ENCODE results near the gene CLDN1.

DNA sequence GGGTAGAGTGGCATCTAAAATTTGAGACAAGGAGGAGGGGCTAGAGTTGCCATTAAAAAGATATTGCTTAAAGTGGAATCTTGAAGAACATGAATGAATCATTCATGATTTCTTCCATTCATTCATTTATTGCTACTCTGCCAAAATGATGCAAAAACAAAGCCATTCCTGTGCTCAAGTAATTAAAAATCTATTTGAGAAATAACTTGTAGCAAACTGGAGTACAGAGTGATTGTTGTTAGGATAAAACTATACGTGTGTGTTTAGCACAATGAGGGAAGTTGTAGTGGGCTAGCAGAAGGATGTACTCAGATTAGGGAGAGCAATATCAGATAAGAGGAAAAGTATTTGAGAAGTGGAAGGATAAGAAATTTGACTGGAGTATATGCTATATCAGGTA is 11.7 kb upstream of the CLDN1 start:
- TF ChIP-seq, protein P1, sequence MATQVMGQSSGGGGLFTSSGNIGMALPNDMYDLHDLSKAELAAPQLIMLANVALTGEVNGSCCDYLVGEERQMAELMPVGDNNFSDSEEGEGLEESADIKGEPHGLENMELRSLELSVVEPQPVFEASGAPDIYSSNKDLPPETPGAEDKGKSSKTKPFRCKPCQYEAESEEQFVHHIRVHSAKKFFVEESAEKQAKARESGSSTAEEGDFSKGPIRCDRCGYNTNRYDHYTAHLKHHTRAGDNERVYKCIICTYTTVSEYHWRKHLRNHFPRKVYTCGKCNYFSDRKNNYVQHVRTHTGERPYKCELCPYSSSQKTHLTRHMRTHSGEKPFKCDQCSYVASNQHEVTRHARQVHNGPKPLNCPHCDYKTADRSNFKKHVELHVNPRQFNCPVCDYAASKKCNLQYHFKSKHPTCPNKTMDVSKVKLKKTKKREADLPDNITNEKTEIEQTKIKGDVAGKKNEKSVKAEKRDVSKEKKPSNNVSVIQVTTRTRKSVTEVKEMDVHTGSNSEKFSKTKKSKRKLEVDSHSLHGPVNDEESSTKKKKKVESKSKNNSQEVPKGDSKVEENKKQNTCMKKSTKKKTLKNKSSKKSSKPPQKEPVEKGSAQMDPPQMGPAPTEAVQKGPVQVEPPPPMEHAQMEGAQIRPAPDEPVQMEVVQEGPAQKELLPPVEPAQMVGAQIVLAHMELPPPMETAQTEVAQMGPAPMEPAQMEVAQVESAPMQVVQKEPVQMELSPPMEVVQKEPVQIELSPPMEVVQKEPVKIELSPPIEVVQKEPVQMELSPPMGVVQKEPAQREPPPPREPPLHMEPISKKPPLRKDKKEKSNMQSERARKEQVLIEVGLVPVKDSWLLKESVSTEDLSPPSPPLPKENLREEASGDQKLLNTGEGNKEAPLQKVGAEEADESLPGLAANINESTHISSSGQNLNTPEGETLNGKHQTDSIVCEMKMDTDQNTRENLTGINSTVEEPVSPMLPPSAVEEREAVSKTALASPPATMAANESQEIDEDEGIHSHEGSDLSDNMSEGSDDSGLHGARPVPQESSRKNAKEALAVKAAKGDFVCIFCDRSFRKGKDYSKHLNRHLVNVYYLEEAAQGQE (IDR thresholded peaks at IDR 0.05; ENCODE audit: insufficient read depth in 1 of 2, low read depth in 2 of 2, low read length in 2 of 2) = no peak
- TF ChIP-seq SIN3A (IDR thresholded peaks at IDR 0.05; ENCODE audit: borderline replicate concordance, insufficient read depth, low read length) = no peak
- no peak for TF ChIP-seq TAF1 (IDR thresholded peaks at IDR 0.05; ENCODE audit: borderline replicate concordance, insufficient read depth, low read length)
- TF ChIP-seq POLR2AphosphoS5 (IDR thresholded peaks at IDR 0.05; ENCODE audit: low read depth, low read length) = no peak

Data from PFSK-1 (cell line).